Tongue (tissue), 2 donors: ENCODE measurements around the gene BCAS1. TPM values are rescaled to one million over a fixed set of nuclear protein-coding genes. Genes with fewer than 3 reads are reported as not detected.
"Not testable (repeated sequence)": the region's sequence is repeated elsewhere in the genome, so short reads cannot be mapped to it uniquely, and the experiment has no call there.

Source experiments
- DNase-seq: peaks from one replicate; pipeline ENCODE4 v3.0.0-alpha.2; 2015
- total RNA-seq: library from RNA; depleted of rRNA; stranded (reverse); fragments of >200 nt; gene quantifications from one replicate; pipeline ENCODE4 v1.2.3, GENCODE V29; 2014

BCAS1 gene
- total RNA-seq, 1 donor from 2014 or later = 2.4 TPM

DNA sequence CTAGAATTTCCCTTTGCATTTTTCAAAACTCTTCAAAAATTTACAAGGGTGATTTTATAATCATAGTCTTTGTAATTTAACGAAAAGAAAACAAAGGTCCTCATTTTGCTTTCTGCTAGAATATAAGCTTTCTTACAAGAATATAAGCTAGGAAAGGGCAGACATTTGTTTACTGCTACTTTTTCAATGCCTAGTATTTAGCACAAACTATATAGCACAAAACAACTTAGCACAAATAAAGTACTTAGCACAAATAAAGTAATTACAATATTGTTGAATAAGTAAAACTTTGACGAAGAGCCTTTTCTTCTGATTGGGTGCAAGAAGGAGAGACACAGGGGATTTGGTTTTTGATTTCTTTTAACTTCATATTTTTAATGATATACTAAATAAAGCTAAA is 87.8 kb downstream of the BCAS1 start:
- DNase-seq = no peak

DNA sequence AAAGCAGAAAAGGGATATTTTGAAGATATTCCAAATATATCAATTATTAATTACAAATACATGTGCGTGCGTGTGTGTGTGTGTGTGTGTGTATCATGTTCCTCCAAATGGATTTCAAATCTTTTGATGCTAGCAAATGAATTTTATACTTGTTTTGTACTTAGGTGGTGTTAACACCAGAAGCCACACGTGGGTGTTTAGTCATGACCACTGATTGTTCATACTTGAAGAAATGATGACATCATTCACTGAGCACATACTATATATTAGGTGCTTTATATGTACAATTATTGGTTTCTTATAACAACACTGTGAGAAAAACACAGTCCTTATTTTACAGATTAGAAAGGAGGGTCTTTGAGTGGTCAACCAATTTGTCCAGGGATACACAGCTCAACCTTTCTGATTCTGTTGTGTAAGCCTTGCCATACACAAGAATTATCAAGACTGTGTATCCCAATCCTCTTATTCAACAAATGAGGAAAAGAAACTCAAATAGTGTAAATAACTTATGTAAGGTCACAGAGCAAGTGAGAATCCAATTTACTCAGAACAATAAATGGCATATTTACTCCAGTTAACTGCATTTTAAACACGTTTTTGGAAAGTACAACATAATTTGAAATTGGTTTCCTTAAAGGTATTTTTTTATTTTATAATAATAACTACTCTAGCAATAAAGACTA is 88.5 kb downstream of the BCAS1 start:
- DNase-seq = no peak

DNA sequence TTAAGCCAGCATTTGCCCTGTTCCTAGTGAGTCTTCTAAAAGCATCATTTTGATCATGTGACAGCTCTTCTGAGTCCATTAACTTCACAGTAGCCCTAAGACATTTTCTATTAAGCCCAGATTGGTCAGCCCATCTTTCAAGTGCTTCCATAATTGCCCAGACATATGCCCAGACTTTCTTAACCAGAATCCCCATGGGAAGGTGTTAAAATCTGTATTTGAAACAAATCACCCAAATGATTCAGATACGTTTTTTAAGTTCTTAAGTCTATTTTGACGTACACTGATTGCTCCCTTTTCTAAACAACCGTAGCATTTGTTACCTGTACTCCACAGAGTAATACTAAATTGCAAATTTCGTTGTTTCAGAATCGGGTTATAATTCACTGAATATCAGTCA is 89.3 kb downstream of the BCAS1 start:
- no peak for DNase-seq

DNA sequence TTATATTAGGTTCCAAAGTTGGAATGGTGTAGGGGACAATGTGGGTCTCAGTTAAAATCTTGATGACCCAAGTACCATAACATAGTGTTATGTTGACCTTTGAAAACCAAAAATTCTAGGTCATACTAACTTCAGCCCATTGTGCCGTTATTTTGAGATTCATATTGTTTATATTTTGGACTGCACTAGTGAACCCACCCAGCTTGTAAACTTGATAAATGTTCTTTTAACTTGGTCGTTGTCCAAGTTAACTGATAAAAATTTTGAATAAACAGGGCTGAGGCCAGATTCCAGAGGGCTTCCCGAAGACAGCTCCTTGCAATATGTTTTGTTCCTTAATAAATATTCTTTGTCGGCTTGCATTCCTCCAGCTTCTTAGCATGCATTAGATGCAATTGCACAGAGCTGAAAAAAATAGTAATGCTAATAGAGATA is 90.3 kb downstream of the BCAS1 start:
- no peak for DNase-seq

DNA sequence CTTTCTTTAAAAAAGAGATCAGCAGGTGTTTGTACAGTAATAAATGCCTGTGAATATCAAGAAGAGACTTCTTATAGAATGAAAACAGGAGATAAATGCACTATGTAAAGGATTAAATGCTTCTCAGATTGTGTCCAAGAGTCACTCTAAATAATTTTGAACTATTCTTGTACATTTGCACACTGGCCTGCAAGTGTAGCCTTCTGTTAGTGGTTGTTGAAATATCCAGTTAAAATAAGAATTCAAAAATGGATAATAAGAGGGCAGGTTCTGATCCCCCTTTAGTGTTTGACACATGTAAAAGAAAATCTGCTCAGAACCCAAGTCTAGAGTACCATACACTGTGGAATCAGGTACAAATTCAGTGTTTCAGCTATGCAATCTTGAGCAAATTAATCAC is 91.9 kb downstream of the BCAS1 start:
- no peak for DNase-seq

DNA sequence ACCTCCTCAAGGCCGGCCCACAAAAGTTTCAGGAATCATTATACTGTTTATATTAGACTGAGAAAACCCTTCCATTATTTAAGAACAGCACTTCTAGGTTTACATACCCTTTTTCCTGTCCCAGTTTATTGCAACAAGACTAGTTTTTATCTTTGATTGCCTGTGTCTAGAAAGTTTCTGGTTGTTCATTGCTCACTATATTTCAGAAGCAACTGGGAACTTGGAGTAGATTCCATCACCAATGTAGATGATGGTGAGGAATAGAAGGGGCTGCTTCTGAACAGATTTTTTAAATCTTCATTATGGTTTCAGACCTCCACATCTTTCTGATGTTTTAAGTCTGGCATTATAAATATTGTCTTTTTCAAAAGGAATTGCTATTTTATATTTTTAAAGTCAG is 93.0 kb downstream of the BCAS1 start:
- DNase-seq = no peak

DNA sequence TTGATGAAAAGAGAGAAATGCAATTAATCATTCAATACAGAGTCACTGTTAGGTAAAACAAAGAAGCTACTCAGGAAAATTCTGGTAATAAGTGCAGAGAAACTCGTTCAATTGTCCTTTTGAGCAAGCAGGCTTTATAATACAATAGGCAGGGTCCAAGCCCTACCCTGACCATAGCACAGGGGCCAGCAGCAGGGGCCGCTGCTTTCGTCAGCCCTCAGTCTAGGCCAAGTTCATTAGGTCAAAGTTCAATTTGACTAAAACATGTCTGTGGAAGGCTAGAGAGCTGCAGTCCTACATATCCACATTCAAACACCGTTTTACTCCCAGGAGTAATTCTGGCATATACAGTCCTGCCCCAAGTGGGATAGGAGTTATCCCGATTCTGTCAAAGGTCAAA is 94.6 kb downstream of the BCAS1 start:
- no peak for DNase-seq

DNA sequence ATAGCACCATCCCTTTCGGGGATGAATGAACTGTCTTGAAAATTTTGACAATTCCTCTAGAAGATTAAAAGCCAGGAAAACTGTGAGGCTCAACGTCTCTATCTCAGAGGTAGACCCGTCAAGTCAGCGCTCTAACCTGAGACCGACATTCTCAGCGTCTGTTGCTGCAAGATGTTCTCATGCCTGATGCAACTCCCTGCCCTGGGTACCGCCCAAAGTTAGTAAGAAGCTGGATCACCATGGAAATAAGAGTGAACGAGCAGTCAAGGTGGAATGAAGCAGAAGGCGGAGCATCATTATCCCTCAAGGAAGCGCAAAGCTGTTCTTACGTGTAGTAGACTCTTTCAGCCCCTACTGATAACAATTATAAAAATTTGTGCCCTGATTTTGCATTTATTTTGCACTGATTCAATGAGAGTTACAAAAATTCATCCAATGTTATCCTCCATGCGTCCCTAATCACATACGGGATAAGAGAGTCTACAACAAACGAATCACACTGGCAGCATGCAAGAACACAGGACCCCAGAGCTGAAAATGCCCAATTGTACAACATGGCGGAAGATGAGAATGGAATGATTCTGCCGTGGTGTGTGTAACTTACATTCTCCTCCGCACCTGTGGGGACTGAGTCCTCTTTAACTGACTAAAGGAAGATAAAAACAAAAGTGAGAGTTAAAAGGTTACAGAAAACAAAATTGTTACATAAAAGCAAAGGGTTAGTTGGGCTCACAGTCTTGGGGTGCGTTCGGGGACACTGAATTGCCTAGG is 95.4 kb downstream of the BCAS1 start:
- no peak for DNase-seq

DNA sequence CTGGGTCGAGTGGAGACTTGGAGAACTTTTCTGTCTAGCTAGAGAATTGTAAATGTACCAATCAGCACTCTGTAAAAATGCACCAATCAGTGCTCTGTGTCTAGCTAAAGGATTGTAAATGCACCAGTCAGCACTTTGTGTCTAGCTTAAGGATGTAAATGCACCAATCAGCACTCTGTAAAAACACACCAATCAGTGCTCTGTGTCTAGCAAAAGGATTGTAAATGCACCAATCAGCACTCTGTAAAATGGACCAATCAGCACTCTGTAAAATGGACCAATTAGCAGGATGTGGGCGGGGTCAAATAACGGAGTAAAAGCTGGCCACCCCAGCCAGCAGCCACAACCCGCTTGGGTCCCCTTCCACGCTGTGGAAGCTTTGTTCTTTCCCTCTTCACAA is 96.5 kb downstream of the BCAS1 start:
- not testable (repeated sequence) for DNase-seq

DNA sequence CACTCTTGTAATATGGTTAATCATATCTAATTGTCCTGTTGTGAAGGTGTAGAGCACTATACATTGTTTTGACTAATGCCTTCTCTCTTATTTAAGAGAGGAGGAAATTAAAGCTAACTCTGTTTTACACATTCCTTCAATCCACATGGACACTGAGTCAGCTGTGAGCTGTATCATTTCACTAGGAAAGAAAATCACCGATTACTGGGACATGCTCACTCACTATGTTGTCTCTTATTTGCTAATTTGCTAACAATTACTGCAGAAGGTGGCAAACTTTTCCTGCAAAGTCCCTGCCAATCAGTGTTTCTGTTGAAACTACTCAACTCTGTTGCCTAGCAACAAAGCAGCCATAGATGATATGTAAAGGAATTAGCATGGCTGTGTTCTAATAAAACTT is 98.2 kb downstream of the BCAS1 start:
- DNase-seq = no peak

DNA sequence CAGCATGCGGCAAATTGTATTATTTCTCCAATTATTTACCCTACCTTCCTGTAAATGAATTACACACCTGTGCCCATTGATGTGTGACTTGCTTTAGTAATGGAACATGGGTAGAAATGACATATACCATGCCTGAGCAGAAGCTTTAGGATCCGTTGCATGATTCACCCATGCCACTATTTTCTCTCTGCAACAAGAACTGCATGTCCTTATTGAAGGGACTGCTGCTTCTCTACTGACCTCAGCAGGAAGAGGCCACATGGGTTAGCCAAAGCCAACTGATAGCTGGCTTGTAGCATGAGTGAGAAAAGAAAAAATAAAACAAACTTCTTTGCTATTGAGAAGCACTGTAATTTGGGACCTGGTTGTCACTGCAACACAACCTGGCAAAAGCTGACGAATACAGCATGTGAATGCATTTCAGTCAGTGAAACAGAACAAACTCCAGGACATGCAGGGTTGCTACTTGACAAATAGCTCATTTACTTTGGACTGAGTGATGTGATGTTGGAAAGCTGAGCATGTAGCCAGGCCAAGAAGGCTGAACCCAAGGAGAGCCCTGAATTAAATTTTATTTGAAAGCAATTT is 99.2 kb downstream of the BCAS1 start:
- no peak for DNase-seq

DNA sequence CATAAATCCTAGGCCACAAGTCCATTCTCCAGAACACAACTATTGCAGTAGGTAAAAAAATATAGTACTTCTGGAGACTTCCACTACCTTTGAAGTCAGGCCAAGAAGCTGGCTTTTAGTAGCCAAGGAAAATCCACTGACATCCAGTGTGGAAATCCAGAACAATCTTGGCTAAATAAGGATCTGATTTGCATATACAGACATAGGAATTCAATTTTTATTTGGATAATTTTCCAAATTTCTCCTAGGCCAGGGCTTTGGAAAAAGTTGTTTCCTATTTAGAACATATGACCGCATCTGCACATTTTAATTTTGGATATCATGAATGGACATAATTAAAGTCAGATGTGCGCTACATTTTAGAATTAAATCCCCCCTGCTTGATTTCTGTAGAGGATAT is 100.2 kb downstream of the BCAS1 start:
- no peak for DNase-seq

DNA sequence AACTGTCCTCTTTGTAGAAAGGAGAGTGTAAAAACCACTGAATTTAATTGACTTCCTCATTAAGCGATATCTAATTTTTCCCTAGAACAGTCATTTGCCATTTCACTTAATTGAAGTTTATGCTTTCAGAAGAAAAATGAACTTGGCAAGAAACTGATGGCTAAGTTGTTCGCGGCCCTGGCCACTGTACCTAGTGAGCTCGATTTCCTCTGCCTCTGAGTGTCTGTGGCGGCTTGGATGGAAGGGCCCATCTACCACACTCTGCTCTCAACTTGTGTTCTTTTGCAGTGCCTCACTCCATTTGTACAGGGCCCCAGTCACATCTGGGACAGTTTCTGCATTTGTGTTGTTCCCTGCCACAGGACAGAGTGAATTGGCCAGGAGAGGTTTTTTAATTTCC is 102.9 kb downstream of the BCAS1 start:
- DNase-seq = no peak

DNA sequence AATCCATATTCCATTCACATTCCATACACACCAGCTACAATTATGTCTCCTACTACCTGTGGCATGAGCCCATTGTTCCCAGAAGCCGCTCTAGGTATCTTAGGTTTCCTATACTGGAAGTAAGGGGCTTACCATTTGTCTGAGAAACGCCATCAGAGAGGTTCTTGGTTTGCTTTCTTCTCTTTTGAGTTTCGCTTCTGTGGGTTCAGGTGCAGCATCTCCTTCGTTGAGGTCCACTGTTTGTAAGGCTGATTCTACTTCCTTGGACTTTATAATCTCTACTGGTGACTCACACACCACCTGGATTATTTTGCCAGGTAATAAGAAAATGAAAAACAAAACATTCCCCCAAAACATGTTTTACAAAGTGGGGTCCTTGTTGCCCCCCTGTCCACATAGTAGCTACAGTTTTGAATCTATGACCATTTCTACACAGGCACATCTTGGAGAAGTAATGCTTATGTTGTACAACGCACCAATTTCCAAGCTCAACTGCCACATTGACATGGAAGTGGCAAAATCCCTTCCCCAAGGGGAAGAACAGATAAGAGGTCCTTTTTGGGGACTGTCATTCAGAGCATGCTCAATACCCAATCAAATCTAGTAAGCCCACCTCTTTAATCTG is 103.5 kb downstream of the BCAS1 start:
- DNase-seq = no peak

DNA sequence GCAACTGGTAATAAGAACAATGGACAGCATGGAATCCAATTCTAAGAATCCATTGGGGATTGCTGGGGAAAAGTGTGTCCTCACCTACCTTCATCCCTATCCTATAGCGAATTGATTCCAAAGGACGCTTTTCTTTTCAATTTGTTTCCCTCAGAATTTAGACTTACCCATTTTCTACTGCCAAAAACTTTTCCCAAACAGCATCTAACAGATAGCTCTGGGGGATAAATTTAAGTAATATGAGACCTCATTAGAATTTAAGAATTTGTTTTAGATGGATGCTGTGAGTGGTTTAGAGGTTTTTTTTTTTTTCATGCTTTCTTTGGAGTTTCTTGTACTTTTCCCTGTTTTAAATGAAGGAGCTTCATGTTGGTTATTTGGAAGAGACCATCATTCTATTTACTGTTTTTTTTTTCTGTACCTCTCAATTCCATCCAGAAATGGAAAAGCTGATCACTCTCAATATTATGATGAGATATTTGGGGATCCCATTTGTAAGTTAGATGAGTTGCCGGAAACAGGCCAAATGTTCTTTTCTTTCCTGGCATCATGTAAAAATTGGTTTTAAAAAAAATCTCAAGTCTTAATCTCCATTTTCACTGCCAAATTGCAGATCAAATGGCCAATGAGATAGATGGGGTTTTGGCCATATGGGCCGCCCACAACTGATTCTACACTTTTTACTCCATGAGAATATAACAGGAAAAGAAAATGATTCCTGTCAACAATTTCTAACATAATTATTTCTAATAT is 105.7 kb downstream of the BCAS1 start:
- no peak for DNase-seq

DNA sequence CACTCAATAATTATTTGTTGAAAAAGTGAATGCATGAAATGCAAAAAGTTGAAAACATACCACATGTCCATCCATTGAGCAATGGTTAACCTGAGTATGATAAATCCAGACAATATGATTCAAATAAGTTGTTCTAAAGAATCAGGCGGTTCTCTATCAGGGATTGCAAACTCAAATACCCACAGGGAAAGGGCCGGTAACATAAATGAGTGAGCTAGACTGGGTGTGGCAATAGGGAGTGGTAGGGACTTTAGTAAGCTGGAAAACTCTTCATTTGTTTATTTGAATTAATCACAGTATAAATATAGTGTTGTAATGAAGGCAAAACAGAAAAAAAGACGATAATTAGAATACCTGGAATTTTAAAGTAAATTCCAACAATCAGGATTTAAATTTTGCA is 106.3 kb downstream of the BCAS1 start:
- DNase-seq = no peak

DNA sequence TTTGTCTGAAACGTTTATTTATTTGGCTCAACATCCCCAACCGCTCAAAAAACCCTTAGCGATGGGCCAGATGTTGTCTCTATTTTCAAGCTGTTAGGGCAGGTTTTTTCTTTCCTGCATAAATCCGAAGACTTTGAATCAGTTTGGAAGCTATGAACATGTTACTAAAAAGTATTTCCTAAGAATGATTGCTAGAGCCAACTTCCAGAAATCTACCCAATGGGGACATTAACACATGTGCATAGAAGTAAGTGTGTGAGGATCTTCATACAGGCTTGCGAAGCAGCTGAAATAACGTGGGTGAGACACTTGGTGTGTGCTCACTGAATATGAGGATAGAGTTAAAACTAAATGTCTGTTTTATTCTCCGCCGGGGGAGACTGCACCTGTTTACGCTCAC is 106.8 kb downstream of the BCAS1 start:
- no peak for DNase-seq

DNA sequence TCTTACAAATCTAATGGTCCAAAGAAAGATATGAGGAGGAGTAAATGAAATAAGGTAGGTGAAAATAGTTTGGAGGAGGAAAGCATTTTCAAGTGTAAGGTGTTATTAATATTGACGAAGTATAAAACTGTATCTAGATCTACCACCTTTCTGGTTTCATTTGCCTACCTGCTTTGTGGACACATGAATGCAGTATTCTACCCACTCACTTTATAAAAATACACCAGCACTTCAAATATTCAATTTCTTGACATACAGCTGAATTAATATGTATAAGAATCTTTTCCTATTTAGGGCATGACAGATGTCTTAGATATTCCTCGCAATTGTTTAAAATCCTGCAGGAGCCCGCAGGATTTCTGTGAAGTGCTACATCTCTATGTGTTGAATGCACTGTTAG is 108.0 kb downstream of the BCAS1 start:
- DNase-seq = no peak

DNA sequence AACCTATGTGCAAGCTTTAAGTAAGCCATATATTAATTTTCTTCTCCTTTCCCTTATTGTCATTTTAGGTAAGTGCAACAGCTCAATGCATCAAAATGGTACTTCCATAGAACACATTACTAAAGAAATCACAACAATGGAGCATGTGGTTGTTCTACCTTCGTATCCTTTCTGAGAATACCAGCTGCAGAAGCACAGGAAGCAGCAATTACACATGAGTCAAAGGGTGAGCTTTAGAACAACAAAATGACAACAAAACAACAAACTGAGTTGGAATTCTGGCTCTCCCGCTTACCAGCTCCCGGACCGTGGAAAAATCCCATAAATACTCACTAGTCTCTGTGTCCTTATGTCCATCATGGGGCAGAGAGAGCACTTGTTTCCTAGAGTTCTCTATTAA is 108.9 kb downstream of the BCAS1 start:
- no peak for DNase-seq

DNA sequence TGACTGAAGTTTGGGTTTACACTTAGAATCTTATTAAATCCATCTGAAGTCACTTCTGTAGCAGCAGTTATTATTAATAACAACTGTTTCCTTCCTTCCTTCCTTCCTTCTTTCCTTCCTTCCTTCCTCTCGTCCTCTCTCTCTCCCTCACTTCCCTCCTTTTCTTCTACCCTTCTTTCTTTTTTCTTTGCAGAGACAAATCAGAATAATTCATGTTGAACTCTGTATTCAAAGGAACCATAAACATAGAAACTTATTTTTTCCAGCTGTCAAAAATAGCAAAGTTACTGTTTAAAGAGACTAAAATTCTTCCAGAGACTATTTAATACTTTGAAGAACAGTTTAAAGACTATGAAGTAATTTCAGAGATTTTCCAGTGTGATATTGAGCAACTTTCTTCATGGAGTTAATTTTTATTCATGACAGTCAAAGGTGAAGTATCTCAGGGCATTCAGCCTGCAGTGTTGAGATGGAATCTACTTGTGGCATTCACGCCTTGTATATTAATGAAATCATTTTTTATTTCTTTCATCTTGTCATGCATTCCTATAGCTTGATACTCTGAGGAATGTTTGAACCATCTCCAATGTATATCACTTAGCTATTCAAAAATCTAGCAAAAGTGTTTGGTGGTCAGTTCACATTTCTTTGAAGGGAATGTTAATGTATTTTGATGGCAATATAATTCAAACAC is 109.7 kb downstream of the BCAS1 start:
- no peak for DNase-seq

DNA sequence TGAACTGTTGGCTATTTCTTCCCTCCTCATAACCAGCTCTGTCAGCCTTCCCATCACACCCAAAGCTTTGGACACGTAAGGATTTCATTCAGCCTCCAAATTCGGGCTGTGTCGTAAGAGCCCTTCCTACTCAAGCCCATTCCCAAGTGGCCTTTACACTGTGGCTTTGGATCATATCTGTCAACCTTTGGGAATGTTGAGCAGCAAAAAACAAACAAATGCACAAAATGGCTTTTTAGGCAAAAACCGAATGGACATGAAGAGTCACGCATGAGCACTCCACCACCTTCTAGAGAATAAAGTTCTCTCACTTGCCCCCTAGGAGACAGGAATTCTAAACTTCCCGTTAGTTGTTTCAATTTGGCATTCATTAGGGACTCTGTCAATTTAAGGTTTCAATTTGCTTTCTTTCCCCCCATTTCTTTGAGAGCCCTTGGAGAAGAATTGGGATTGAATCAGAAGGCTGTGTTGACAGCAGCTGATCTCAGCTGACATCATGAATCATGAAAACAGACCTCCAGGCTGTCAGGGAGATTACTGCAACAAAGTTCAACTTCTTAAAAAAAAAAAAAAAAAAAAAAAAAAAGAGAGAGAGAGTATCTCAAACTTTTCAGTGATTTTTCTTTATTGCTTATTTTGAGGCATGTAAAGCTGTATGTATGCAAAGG is 110.3 kb downstream of the BCAS1 start:
- peak; percentile 46 for DNase-seq
